Activated T-cell treated with anti-CD3 and anti-CD28 coated beads for 48 hours (primary cell): ENCODE data around the gene SLC22A13.
"Not testable (repeated sequence)": the region's sequence is repeated elsewhere in the genome, so short reads cannot be mapped to it uniquely, and the experiment has no call there.

Source experiments
- DNase-seq: peaks from one replicate; pipeline ENCODE4 v3.0.0-alpha.2; 2020; ENCODE audit warnings: low read depth

The SLC22A13 gene

GRCh38 chr3:38264353-38264771 is 1.2 kb upstream of the SLC22A13 start:
- no peak for DNase-seq

GRCh38 chr3:38264779-38265178 is 833 bp upstream of the SLC22A13 start:
- no peak for DNase-seq

GRCh38 chr3:38266810-38267209 is 1.2 kb downstream of the SLC22A13 start:
- no peak for DNase-seq

- DNase-seq = no peak
Observed at GRCh38 chr3:38267662-38268061, 2.0 kb downstream of the SLC22A13 start.

- no peak for DNase-seq
Observed at GRCh38 chr3:38268087-38268486, 2.5 kb downstream of the SLC22A13 start.

- DNase-seq = no peak
Observed at GRCh38 chr3:38268522-38268921, 2.9 kb downstream of the SLC22A13 start.

- DNase-seq = no peak
Observed at GRCh38 chr3:38270606-38271005, 5.0 kb downstream of the SLC22A13 start.

- no peak for DNase-seq
Observed at GRCh38 chr3:38271553-38271952, 5.9 kb downstream of the SLC22A13 start.

- no peak for DNase-seq
Observed at GRCh38 chr3:38274864-38275649, 9.4 kb downstream of the SLC22A13 start.

- DNase-seq = no peak
Observed at GRCh38 chr3:38275658-38276057, 10.0 kb downstream of the SLC22A13 start.

- no peak for DNase-seq
Observed at GRCh38 chr3:38276081-38276916, 10.7 kb downstream of the SLC22A13 start.

GRCh38 chr3:38276917-38277630 is 11.5 kb downstream of the SLC22A13 start:
- no peak for DNase-seq

GRCh38 chr3:38278841-38279240 is 13.2 kb downstream of the SLC22A13 start:
- no peak for DNase-seq

GRCh38 chr3:38281895-38282686 is 16.5 kb downstream of the SLC22A13 start, which contains the start of gene SLC22A14:
Gene SLC22A14, plus strand, starts transcription at chr3:38282294. Its CDS starts 23,733 bp downstream, at chr3:38306027.
- no peak for DNase-seq

GRCh38 chr3:38283810-38284755 is 18.5 kb downstream of the SLC22A13 start:
- no peak for DNase-seq

- DNase-seq = no peak
Observed at GRCh38 chr3:38284756-38285150, 19.1 kb downstream of the SLC22A13 start.

GRCh38 chr3:38289286-38290217 is 23.9 kb downstream of the SLC22A13 start:
- DNase-seq = not testable (repeated sequence)

GRCh38 chr3:38297053-38297452 is 31.4 kb downstream of the SLC22A13 start:
- DNase-seq = not testable (repeated sequence)

- no peak for DNase-seq
Observed at GRCh38 chr3:38297537-38297936, 31.9 kb downstream of the SLC22A13 start.
